IPS-18c (cell line): ENCODE data around the gene FNDC11.

Experiments used
- H3K4me3 ChIP-seq: 2 replicates; pipeline ENCODE4 v1.7.0; 2013; ENCODE audit warnings: low read depth, mild to moderate bottlenecking, low read length, moderate library complexity; ENCODE audit not compliant: insufficient read depth
- H3K9me3 ChIP-seq: one replicate; pipeline ENCODE4 v1.6.1; 2013; ENCODE audit warnings: mild to moderate bottlenecking, low read length, moderate library complexity; ENCODE audit not compliant: control insufficient read depth, insufficient read depth

The FNDC11 gene

GRCh38 chr20:63546256-63546955, 7.6 kb upstream of the FNDC11 start:
- H3K9me3 ChIP-seq = no peaks in the 10 kb centered on the region
- no peak overlapping the region for H3K4me3 ChIP-seq

DNA sequence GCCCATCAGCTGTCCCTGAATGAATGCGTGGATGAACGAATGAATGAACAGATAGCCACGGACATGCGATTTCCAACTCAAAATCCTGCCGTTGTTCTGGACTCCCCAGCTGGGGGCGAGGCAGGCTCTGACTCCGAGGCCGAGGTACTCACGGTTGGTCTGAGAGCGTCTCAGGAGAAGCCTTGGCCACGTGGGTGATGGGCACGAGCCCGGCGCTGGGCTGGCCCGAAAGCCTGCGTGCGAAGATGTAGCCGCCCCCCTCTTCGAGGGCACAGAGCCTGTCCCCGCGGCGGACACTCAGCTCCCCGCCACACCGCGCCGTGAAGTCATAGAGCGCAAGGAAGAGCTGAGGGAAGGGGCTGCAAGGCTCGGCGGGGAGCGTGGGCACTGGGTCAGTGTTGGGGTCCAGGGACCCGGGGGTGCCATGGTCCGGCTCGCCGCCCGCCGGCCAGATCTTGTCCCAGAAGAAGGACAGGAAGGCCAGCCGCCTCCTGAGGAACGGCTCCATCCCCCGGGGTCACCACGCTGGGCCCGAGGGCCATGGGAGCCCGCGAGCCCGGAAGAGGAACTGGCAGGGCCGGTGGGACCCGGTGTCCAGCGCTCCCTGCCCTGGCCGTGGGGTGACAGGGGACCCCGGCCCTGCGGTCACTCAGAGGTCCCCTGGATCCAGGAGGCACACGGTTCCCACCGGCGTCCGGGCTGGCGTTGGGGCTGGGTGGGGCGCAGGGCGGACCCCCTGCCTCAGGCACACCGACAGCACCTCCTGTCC, 6.8 kb upstream of the FNDC11 start:
- H3K4me3 ChIP-seq = no peak overlapping the region
- H3K9me3 ChIP-seq = no peaks in the 10 kb centered on the region

GRCh38 chr20:63547725-63548480, 6.1 kb upstream of the FNDC11 start, which contains the start of gene SRMS:
Gene SRMS, minus strand, starts transcription at chr20:63547749. Its CDS starts 286 bp downstream, at chr20:63547463.
- no peaks in the 10 kb centered on the region for H3K9me3 ChIP-seq
- no peak within 1 kb of the TSS for H3K4me3 ChIP-seq

GRCh38 chr20:63548542-63548941, 5.4 kb upstream of the FNDC11 start:
- H3K4me3 ChIP-seq = no peak overlapping the region
- H3K9me3 ChIP-seq = no peaks in the 10 kb centered on the region

DNA sequence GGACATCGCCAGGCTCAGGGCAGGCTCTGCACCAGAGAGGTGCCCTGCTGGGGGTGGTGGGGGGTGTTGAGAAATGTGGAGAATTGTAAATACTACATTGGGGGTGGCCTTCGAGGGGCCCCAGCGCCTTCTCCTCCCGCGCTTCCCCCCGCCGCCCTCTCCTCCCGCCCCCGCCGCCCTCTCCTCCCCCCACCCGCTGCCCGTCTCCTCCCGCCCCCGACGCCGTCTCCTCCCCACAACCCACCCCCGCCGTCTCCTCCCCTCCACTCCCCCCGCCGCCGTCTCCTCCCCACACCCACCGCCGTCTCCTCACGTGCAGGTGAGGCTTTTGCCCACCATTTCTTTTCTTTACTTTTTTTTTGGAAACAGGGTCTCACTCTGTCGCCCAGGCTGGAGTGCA, 4.9 kb upstream of the FNDC11 start:
- Histone ChIP-seq H3K4me3 (no peak overlapping the region), H3K9me3 (no peaks in the 10 kb centered on the region)

DNA sequence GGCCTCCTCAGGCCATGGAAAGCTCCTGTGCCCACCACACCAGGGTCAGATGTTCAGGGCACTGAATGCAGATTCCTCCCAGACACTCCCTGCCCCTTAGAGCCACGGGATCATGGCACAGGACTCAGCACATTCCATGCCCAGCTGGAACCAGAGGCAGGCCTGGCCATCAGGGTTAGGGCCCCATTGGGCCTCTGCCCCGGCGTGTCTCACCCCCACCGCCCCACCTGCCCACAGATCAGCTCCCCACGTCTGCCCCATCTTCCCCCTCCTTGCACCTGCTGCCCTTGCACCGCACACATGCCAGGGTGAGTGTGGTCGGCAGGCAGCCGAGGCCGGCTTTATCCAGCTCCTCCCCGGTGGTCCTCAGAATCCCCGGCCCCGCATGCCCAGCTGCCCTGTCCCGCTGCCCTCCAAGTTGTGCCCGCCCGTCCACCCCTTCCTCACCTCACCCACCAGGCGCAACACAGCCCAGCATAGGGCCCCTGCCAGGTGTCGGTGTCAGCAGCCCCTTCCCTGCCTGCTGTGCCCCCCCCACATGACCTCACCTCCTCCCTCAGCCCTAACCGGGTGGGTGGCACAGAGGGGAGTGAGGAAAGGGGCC, 4.2 kb upstream of the FNDC11 start:
- no peaks in the 10 kb centered on the region for H3K9me3 ChIP-seq
- H3K4me3 ChIP-seq = no peak overlapping the region

DNA sequence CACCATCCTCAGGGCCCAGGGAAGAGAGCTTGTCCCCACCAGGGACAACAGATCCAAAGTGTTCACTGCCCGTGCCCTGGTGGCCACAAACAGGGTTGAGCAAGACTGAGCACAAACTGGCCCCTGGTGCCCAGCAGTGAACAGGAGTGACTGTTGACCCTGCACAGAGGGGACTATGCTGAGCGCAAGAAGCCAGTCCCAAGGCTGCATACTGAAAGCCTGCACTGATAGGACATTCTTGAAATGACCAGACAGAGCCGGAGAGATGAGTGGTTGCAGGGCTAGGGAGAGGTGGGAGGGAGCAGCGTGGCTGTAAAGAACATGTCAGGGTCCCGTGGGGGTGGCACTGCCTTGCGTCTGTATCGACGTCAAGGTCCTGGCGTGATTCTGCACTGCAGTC, 2.9 kb upstream of the FNDC11 start:
- no peaks in the 10 kb centered on the region for H3K9me3 ChIP-seq
- H3K4me3 ChIP-seq = no peak overlapping the region

GRCh38 chr20:63552481-63553249, 1.3 kb upstream of the FNDC11 start:
- peak overlapping the region; percentile 25; the same call in 1 of the 2 replicates for H3K4me3 ChIP-seq
- no peaks in the 10 kb centered on the region for H3K9me3 ChIP-seq

DNA sequence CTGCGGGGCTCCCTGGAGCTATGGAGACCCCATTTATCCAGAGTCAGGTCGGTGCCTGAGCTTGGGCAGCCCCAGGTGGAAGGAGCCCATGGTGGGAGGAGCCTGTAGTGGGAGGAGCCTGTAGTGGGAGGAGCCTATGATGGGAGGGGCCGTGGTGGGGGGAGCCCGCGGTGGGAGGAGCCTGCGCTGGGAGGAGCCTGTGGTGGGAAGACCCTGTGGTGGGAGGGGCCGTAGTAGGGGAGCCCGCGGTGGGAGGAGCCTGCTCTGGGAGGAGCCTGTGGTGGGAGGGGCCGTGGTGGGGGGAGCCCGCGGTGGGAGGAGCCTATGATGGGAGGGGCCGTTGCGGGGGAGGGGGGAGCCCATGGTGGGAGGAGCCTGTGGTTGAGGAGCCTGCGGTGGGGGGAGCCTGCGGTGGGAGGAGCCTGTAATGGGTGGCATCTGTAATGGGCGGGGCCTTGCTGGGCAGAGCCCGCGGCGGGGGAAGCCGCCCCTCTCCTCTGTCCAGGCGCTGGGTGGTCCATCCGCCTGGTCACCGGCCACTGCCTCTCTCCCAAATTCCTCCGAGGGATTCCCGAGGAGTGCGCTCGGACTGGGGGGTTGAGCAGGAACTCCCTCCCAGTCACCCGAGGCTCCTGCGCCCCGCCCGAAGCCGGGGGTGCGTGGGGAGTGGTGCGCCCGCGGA, 567 bp upstream of the FNDC11 start:
- H3K4me3 ChIP-seq = peak overlapping the region; percentile 80
- no peaks in the 10 kb centered on the region for H3K9me3 ChIP-seq

DNA sequence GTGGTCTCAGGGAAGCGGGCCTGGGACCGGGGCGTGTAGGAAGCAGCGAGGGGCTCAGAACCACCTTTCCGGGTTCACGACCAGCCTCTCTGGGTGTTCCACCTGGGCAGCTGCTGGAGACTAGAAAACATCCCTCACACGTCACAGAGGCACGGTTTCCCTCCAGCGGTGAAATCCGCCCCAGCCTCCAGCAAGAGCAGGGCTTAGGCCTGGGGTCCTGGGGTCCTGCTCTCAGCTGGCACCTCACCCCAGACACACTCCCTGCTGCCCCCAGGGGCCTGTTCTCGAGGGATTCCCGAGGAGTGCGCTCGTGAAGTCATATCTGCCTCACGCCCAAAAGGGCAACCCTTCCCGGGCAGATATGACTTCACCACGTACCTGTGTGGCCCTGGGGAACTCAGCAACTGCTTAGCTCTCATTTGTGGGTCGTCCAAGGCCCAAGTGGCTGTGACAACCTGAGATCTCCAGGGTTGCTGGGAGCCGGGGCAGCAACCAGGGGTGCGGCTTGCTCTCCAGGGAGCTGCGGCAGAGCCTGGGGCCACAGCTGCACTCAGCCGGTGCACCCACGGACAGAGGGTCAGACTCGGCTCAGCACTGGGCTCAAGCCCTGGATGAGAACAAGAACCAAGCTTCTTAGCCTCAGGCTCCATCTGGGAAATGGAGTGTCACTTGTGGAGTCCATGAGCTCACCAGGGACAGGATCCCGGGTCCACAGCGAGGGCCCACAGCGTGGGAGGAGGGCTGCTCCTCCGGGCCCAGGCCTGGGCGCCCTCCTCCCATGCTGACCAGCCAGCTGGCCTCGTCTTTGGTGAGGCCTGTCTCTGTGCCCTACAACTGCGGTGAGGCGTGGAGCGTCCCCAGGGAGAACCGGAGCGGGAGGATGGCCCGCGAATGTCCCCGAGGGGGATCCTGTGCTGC, 661 bp downstream of the FNDC11 start:
- no peaks in the 10 kb centered on the region for H3K9me3 ChIP-seq
- peak overlapping the region; percentile 80 for H3K4me3 ChIP-seq

GRCh38 chr20:63555661-63556381, 1.9 kb downstream of the FNDC11 start:
- H3K9me3 ChIP-seq = no peaks in the 10 kb centered on the region
- peak overlapping the region; percentile 9; the same call in 1 of the 2 replicates for H3K4me3 ChIP-seq

- Histone ChIP-seq H3K9me3 (no peaks in the 10 kb centered on the region), H3K4me3 (no peak overlapping the region)
Measured at GRCh38 chr20:63556873-63557478, 3.0 kb downstream of the FNDC11 start.

- Histone ChIP-seq H3K4me3 (no peak overlapping the region), H3K9me3 (no peaks in the 10 kb centered on the region)
Measured at GRCh38 chr20:63557481-63557891, 3.5 kb downstream of the FNDC11 start.

DNA sequence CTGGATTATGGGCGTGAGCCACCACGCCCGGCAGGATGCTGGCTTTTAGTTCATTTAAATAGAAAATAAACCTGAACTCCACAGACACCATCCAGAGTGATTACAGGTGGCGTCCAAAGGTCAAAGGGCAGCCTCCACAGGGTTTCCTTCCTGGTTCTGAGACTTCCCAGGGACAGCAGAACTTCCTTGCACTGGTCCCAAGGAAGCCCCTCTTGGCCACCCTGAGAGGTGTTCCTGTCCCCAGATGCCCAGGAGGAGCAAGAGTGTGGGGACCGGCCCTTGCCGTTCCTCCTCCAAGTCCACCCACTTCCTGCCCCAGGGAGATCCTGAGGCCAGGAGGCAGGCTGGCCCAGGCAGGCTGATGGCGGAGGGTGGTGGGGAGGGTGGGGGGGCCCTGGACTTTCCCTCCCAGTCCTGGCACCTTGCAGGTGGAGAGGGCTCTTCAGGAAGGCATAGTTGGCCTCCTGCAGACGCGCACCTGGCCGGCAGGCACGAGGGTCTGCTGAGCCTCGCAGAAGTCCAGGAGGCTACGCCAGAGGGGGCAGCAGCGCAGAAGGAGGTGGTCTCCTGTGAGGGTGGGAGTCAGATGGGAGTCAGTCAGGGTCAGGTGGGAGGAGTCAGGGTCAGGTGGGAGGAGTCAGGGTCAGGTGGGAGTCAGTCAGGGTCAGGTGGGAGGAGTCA, 5.0 kb downstream of the FNDC11 start:
- Histone ChIP-seq H3K4me3 (no peak overlapping the region), H3K9me3 (no peaks in the 10 kb centered on the region)
